GM19438 (cell line): ENCODE data around the gene OR7G3.

Experiments
- ATAC-seq: cut with Tn5 transposase; IDR thresholded peaks from one replicate; pipeline ENCODE4 v1.9.1; 2021; ENCODE audit warnings: low read depth; ENCODE audit not compliant: unreplicated experiment

Gene OR7G3

DNA sequence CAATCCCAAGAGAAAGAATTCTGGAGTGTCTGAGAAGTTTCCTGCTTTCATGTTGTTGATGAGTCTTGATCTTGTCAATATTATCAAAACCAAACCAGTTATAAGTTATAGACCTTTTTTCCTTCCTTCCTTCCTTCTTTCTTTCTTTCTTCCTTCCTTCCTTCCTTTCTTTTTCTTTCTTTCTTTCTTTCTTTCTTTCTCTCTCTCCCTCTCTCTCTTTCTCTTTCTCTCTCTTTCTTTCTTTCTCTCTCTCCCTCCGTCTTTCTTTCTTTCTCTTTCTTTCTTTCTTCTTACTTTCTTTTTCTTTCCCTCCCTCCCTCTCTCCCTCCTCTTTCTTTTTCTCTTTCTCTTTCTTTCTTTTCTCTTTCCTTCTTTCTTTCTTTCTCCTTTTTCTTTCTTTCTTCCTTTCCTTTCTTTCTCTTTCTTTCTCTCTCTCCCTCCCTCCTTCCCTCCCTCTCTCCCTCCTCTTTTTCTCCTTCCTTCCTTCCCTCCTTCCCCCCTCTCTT is at the start of gene OR7G3:
OR7G3 (minus strand) TSS at position 51 of the 506 bp plus-strand sequence; CDS start at position 51, 0 bp downstream.
- no peak for ATAC-seq

DNA sequence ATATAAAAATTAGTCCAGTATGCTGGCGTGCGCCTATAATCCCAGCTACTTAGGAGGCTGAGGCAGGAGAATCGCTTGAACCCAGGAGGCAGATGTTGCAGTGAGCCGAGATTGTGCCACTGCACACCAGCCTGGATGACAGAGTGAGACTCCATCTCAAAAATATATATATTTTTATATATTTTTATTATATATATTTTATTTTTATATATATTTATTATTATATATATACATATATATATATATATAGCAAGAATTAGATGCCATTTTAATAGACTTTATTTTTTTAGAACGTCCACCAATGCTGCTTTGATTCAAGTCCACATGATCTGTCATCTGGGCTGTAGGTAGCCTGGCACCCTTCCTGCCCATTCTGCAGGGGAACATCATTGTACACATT is 48.6 kb upstream of the OR7G3 start:
- no peak for ATAC-seq

DNA sequence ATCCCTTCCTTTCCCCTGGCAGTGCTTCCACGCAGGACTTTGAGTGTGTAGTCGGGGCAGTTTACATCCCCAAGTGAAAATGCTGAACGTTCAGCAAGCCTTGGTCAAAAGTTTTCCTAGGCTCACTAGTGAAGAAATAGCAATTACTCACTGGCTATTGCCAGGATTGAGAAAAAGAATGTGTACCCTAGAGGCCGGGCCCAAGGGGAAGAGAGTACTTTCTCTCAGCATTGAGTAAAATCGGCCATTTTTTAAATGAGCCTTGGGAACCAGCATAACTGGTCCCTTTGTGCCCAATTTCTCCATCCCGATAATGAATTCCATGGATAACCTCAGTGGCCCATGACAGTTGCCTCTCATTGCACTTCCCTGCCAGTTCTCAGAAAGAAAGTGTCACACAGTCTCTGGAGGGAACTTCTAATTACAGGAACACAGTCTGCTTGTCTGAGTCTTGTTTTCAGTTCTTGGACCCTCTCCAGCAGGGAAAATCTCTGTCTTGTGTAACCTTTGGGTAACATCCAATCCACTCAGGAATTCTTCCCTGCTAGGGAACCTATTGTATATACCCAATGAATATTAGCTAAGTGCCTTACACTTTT is 44.7 kb upstream of the OR7G3 start:
- ATAC-seq, result no peak

DNA sequence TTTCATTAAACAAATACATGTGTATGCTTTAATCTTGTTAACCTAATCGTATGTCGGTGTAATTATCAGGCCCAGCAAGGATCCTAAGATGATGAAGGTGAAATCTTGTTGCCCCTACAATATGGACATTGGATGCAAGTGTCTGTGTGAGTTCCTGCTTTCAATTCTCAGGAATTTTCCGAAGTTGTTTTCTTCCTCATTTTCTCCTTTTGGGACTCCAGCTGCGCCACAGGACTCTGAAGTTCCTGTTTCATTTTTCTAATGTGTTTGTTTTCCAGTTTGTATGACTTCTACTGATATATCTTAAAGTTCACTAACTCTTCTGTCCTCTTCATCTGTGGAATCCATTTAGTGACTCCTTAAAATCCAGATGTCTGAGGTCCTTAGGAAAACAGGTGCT is 40.1 kb upstream of the OR7G3 start:
- ATAC-seq, result no peak

DNA sequence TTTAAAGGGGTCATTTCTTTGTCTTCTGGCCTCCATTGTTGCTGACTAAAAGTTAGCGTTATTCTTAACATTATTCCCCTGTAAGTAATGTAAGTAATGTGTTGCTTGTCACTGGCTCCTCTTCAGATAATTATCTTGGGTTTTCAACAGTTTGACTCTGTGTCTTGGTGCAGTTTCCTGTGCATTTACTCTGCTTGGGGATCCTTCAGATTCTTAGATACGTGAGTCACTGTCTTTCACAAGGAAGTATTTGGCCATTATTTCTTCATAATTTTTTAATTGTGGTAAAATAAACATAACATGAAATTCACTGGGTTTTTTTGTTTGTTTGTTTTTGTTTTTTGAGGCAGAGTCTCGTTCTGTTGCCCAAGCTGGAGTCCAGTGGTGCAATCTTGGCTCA is 38.5 kb upstream of the OR7G3 start:
- no peak for ATAC-seq

DNA sequence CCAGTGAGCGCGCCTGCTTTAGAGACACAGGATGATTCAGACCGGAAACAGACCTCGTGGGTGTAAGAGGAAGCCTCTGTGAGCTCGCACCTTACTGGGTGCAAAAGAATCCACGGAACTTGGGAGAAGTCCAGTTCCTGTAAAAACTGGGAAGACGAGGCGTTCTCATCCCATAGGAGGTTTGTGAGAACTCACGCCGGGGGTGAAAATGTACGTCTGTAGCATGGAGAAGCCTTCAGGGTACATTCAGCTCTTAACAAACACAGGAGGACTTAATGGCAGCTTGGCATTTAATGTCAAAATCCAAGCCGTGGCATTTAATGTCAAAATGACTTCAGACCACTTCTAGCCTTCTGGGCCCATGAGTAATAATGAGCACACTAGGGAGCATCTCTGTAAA is 34.7 kb upstream of the OR7G3 start:
- ATAC-seq, result no peak

DNA sequence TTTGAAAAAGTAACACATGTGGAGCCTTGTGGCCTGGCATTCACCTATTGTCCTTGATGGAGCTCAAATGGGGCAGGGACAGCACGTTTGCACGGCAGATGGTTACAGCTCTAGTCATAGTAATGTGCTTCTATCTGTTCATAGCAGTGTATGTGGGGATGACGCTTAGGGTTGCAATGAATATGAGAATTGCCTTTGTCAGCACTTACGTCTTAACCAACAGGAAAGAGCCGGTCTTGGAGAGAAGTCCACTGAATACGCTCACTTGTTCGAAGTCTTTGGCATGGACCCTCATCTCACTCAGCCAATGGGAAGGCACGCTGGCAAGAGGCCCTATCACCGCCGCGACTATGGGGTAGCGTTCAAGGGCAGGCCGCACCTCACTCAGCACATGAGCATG is 33.1 kb upstream of the OR7G3 start:
- no peak for ATAC-seq

DNA sequence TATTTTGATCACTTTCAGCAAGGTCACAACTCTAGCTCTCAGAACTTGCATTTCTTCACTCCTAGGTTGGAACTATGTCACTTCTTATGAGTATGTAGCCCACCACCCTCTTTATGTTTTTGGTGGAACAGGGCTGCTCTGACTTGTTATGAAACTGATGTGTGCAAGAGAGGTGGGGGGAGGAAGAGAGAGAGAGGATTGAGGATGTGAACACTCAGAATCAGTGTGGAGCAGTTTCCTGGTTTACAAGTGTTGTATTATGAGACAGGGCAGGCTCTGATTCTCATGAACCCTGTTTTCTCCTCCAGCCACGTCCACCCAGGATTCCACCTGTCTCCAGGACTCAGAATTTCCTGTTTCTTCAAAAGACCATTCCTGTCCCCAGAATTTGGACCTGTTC is 29.6 kb upstream of the OR7G3 start:
- ATAC-seq, result no peak

DNA sequence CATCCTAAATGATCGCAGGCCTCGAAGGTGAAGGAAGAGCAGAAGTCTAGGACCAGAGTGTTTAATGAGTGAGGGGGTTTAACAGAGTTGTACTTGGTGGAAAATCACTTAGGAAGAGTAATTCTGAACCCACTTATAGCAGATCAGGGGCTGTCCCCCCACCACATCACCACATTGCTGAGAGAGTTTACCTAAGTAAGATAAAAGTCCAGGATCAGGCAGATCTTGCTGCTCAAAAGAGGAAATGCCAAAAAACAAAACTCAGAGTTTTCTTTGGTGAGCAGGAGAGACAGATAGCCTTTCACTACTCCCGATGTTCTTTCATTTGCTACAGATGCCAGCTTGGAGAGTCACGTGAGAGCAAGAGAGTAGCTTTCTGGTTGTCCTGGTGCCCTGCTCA is 28.8 kb upstream of the OR7G3 start:
- no peak for ATAC-seq

DNA sequence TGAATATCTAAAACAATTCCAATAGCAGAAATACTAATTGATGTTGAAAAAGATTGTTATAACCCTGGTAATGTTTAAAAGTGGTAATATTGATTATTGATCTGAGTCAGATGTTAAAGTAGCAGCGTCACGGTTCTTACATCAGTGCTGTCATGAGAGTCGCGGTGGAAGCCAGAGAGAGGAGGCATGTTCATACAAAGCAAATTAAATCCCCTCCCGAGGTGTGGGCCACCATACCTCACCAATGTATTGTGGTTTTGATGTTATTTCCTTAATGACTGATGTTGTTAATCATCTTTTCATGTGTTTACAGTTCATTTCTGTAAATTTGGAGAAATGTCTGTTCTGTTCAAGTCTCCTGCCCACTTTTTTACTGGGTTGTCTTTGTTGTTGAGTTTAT is 24.6 kb upstream of the OR7G3 start:
- no peak for ATAC-seq

DNA sequence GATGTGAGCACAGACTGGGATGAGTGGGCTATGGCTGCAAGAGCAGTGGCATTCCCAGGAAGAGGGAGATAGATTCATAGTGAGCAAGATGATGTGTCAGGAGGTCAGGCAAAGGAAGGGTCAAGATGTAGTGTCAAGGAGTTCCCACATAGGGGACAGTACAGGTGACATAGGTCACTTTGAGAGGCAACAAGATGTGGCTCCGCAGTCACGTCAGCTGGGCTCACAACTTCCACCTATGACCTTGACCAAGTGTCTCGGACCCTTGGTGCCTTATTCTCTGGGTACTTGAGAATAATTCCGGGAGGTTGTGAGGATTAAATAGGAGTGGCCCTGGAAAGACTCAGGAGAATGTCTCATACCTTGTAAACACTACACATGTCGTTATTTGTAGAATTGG is 23.9 kb upstream of the OR7G3 start:
- ATAC-seq, result no peak

DNA sequence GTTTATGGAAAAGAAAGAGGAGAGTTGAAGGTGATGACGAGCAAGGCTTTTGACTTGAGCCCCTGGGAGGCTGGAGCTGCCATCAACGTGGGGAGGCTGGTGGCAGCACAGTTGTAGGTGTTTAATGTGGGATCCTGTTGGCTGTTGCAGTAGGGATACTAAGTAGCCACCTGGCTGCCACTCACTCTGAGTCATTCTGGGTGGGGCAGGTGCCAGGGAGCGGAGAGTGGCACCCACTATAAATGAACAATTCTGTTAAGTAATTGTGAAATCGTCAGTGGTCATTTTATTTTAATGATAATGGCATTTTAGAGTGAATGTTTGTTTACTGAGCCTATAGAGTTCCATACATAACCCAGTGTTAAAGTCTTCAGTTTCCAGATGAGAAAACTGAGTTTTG is 23.2 kb upstream of the OR7G3 start:
- ATAC-seq, result no peak

DNA sequence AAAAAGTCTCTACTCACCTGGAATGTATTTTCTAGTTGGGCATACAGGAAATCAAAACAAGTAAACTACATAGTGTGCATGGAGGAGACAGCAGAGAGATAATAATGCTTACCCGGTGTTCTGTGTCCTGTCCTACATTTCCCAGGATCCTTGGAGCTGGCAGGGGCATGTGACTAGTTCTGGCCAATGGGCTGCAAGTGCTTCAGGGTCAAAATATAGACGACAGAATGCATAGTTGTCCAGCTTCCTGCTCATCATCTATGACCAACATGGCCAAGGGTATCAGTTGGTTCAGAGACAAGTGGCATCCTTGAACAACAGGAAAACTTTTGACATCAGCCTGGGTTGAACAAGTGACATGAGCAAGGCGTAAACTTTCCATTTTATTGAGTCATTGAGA is 21.9 kb upstream of the OR7G3 start:
- ATAC-seq, result no peak

DNA sequence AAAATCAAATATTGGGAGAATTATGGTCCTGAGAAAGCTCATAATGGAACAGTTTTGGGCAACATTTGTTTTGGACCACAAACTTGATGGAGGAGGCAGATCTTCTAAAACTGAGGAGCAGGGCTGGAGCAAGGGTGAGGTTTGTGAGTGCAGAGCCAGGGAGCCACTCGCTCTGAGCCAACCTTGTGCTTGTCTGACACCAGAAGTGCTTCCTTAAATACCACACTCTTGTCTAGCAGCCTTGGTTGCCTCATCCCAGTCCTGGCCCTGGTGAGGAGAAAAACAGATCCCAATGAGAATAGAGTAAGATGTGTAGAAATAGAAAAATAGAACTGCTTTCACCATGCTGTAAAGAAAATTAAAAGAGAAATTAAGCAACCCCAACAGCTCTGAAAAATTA is 20.1 kb upstream of the OR7G3 start:
- ATAC-seq, result no peak

DNA sequence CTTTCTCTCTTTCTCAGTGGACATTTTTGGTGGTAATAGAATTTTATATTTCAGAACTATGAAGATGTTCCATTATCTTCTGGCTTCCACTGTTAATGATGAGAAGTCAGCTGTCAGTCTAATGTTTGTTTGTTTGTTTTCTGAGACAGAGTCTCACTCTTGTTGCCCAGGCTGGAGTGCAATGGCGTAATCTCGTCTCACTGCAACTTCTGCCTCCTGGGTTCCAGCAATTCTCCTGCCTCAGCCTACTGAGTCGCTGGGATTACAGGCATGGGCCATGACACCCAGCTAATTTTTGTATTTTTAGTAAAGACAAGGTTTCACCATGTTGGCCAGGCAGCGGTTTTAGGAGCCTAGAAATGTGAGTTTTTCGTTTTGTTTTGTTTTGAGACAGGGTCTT is 18.2 kb upstream of the OR7G3 start:
- no peak for ATAC-seq

DNA sequence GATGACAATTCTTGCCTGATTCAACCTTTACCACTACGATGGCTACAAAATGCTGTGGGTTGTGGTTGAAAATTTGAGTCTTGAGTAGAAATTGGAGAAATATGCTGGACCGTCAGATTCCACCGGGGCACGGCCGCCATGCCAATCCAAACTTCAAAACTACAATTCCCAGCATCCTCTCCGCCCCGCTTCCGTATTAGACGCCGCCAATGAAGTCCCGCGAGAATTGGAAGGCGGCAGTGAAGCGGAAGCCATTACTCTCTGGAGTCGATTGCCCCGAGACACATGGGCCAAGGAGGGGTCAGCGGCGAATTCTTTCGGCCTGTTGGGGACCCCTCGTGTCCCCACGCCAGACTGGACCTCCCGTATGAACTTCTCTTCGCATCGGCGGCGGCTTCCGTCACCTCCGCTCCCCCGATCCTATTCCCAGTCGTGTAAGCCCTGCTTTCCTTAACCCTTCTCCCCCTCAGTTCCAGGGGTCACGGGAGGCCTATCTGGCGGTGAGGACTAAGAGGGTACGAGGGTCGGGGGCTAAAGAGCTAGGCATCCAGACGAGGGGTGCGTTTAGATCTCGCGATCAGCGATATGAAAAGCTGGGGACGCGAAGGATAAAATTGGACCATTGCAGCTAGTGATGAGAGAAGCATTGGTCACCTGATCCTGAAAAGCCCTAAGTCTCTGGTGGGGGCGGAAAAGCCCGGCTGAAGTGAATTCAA is 13.6 kb upstream of the OR7G3 start, which contains the start of gene ZNF317:
ZNF317 (plus strand) TSS at position 239 of the 716 bp plus-strand sequence. CDS start 15,620 bp downstream, outside the sequence.
- peak; percentile 85 for ATAC-seq

DNA sequence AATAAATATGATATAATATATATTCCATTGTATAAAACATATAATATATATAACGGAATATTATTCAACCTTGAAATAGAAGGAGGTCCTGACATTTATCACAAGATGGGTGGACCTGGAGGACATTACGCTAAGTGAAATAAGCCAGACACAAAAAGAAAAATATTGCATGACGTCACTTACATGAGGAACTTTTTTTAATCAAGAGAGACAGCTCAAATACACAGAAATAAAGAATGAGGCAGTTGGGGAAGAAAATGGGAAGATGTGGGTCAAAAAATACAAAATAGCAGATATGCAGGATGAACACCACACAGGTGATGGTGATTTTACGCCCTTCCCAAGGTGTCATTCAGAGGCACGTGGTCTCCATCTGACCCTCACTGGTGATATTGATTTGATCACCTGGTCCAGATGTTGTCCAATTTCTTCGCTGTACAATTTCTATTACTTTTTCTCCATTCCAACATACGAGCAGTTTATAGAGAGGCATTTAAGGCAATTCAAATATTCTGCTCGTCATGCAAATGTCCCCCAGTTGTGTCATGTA is 12.9 kb upstream of the OR7G3 start:
- ATAC-seq, result no peak

DNA sequence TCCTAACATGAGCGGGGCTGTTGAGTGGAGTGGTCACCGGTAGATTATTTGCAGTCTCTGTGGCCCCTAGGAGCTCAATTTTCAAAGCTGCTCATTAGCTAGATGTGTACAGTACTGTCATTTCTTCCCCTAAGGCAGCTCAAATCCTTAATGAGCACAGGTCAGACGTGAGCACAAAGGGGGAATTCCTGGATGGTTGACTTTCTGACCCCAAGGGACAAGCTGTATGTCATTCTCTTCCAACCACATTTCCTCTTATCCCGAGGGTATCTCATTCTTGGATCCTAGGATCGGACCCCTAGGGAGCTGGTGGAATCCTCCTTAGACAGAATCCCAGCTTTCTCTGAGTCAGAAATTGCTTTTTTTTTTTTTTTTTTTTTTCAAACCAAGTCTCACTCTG is 5.7 kb upstream of the OR7G3 start:
- no peak for ATAC-seq

DNA sequence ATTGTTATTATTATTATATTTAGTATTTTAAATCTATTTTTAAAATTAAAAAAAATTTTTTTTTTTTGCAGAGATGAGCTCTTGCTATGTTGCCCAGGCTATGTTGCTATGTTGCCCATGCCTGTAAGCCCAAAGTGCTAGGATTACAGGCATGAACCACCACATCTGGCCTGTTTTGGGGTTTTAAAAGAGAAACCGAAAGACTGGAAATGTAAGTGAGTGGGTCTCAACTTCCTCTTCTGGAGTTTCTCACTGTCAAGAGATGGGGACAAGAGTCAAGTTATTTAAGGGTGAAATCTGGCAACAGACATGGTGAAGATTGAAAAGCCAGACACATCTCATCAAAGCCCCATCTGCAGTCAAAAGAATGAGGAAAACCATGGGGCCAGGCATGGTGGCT is 4.2 kb upstream of the OR7G3 start:
- no peak for ATAC-seq

DNA sequence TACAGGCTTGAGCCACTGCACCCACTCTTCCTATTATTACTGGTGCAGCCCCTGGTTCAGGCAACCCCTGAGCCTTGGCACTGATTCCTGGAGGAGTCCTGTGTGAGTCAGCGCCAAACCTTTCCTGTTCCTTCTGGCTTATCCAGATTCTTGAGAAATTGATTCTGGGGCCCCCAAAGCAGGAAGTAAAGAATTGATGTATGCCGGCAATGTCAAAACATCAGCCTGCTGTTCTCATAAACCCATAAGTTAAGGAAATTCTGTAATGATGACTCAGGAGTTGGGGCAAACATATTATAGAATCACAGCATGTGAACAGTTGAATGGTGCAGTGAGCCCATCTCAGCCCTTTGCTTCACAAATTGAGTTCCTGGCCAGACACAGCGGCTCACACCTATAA is 1.4 kb upstream of the OR7G3 start:
- ATAC-seq, result no peak

DNA sequence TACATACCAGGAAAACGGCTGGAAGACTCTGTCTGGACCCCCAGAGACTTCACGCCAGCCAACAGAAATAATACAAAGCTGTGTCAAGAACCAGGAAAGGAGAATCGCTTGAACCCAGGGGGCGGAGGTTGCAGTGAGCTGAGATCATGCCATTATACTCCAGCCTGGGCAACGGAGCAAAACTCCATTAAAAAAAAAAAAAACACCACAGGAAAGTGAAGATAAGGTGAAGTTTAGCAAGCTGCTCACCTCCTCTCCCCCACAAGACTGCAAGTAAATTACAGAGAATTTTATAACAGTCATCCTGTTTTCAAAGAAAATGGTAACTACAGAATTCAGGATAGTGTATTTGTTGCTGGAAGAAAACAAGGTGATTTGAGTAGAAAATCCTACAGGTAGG is 10.2 kb downstream of the OR7G3 start:
- no peak for ATAC-seq

DNA sequence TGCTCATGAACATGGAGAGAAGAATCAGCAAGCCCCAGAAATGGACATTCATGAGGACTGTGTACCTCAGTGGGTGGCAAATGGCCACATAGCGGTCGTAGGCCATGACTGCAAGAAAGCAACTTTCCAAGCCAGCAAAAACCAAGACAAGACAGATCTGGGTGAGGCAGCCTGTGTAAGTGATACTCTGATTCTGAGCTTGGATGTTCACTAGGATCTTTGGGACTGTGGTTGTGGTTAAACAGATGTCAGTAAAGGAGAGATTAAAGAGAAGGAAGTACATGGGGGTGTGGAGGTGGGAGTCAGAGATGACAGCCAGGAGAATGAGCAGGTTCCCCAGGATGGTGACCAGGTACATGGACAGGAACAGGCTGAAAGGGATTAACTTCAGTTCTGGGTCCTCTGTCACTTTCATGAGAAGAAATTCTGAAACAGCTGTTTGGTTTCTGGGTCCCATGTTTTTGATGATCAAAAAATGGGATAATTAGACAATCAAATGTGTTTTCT is 11.4 kb downstream of the OR7G3 start, which contains the start of gene OR7G1:
OR7G1 (minus strand) TSS at position 457 of the 507 bp plus-strand sequence; CDS start at position 457, 0 bp downstream.
- ATAC-seq, result no peak
